HEK293 (cell line): ENCODE results near the gene SH3GLB2.

ENCODE experiments used
- CTCF ChIA-PET: fragments of 350-600 bp; formaldehyde crosslinking; extraction: SDS; loops from one replicate; lab custom pipeline; 2021; ENCODE audit warnings: antibody characterized with exemption; lab: Yijun Ruan, JAX
- POLR2A ChIA-PET: fragments of 300-600 bp; formaldehyde crosslinking; extraction: SDS; loops from one replicate; lab custom pipeline; 2020; ENCODE audit warnings: antibody characterized with exemption, inconsistent platforms; lab: Yijun Ruan, JAX
- H3K27ac ChIP-seq: fragments of 200-500 bp; sonication (Bioruptor generic); 2 replicates; pipeline ENCODE4 v1.5.1; 2014; ENCODE audit warnings: low read depth, low read length, control low read depth, inconsistent platforms; ENCODE audit errors: extremely low read depth
- H3K36me3 ChIP-seq, 2 experiments: fragments of 200-500 bp in 1 of 2; sonication (Bioruptor generic) in 1 of 2; 1 replicate in 1 of 2; 2 replicates in 1 of 2; pipeline ENCODE4 v1.5.1; 2014 to 2017; ENCODE audit warnings: inconsistent platforms in 2 of 2, low read length in 2 of 2; ENCODE audit not compliant: control insufficient read depth in 2 of 2, insufficient read depth in 1 of 2
- H3K4me1 ChIP-seq: fragments of 200-500 bp; sonication (Bioruptor generic); 2 replicates; pipeline ENCODE4 v1.5.1; 2014; ENCODE audit warnings: mild to moderate bottlenecking, low read length, inconsistent platforms; ENCODE audit not compliant: control insufficient read depth, insufficient read depth
- H3K4me3 ChIP-seq: 2 replicates; pipeline ENCODE4 v1.5.1; 2011; ENCODE audit warnings: low read depth, mild to moderate bottlenecking, control low read depth, low read length, moderate library complexity
- H3K9me3 ChIP-seq: fragments of 200-500 bp; sonication (Bioruptor generic); 2 replicates; pipeline ENCODE4 v1.5.1; 2014; ENCODE audit warnings: low read depth, low read length, inconsistent platforms; ENCODE audit not compliant: control insufficient read depth, insufficient read depth
- GLI4 ChIP-seq: fragments of 450-650 bp; formaldehyde crosslinking; IDR thresholded peaks from 2 replicates; pipeline ENCODE4 v1.5.1; 2016; ENCODE audit warnings: missing biosample characterization, missing genetic modification characterization
- HIC1 ChIP-seq: fragments of 450-650 bp; formaldehyde crosslinking; IDR thresholded peaks from 2 replicates; pipeline ENCODE4 v1.5.1; 2016; ENCODE audit warnings: missing biosample characterization, missing genetic modification characterization
- HOXA7 ChIP-seq: sonication (generic); formaldehyde crosslinking; IDR thresholded peaks from 2 replicates; pipeline ENCODE4 v1.8.1; 2022; ENCODE audit warnings: missing genetic modification reagents, borderline replicate concordance
- HOXC10 ChIP-seq: sonication (generic); formaldehyde crosslinking; IDR thresholded peaks from 2 replicates; pipeline ENCODE4 v1.8.1; 2023; ENCODE audit warnings: mild to moderate bottlenecking, missing genetic modification reagents
- HOXD13 ChIP-seq: sonication (generic); formaldehyde crosslinking; IDR thresholded peaks from 2 replicates; pipeline ENCODE4 v1.8.0; 2022; ENCODE audit warnings: missing genetic modification reagents, borderline replicate concordance
- IKZF3 ChIP-seq: fragments of 450-650 bp; IDR thresholded peaks from 2 replicates; pipeline ENCODE4 v1.5.0; 2018; ENCODE audit warnings: missing biosample characterization, mild to moderate bottlenecking, missing genetic modification characterization, moderate library complexity
- KLF9 ChIP-seq: fragments of 450-650 bp; formaldehyde crosslinking; IDR thresholded peaks from 2 replicates; pipeline ENCODE4 v1.5.1; 2016; ENCODE audit warnings: missing biosample characterization, missing genetic modification characterization, low read depth
- MEIS1 ChIP-seq: sonication (generic); formaldehyde crosslinking; IDR thresholded peaks from 2 replicates; pipeline ENCODE4 v1.8.1; 2022; ENCODE audit warnings: missing genetic modification reagents, mild to moderate bottlenecking, borderline replicate concordance
- PRDM6 ChIP-seq: fragments of 450-650 bp; formaldehyde crosslinking; IDR thresholded peaks from 2 replicates; pipeline ENCODE4 v1.5.1; 2017; ENCODE audit warnings: missing biosample characterization, missing genetic modification characterization
- RBAK ChIP-seq: fragments of 450-650 bp; formaldehyde crosslinking; IDR thresholded peaks from 2 replicates; pipeline ENCODE4 v1.5.1; 2016; ENCODE audit warnings: missing biosample characterization, missing genetic modification characterization
- YY2 ChIP-seq: fragments of 450-650 bp; formaldehyde crosslinking; IDR thresholded peaks from 2 replicates; pipeline ENCODE4 v1.5.1; 2016; ENCODE audit warnings: missing biosample characterization, missing genetic modification characterization
- ZBTB17 ChIP-seq: fragments of 450-650 bp; formaldehyde crosslinking; IDR thresholded peaks from 2 replicates; pipeline ENCODE4 v1.5.1; 2016; ENCODE audit warnings: missing biosample characterization, missing genetic modification characterization
- ZEB2 ChIP-seq: fragments of 450-650 bp; formaldehyde crosslinking; IDR thresholded peaks from 2 replicates; pipeline ENCODE4 v1.5.1; 2016; ENCODE audit warnings: missing biosample characterization, missing genetic modification characterization
- ZFHX2 ChIP-seq: fragments of 450-650 bp; formaldehyde crosslinking; conservative IDR thresholded peaks from 2 replicates; pipeline ENCODE4 v1.5.1; 2016; ENCODE audit warnings: missing biosample characterization, missing genetic modification characterization
- ZFP69B ChIP-seq: fragments of 450-650 bp; formaldehyde crosslinking; IDR thresholded peaks from 2 replicates; pipeline ENCODE4 v1.5.1; 2016; ENCODE audit warnings: missing biosample characterization, missing genetic modification characterization
- ZNF169 ChIP-seq: fragments of 450-650 bp; formaldehyde crosslinking; IDR thresholded peaks from 2 replicates; pipeline ENCODE4 v1.5.1; 2016; ENCODE audit warnings: missing biosample characterization, missing genetic modification characterization
- ZNF174 ChIP-seq: fragments of 450-650 bp; formaldehyde crosslinking; IDR thresholded peaks from 2 replicates; pipeline ENCODE4 v1.5.0; 2017; ENCODE audit warnings: missing biosample characterization, mild to moderate bottlenecking, missing genetic modification characterization
- ZNF280D ChIP-seq: fragments of 450-650 bp; formaldehyde crosslinking; IDR thresholded peaks from 2 replicates; pipeline ENCODE4 v1.5.1; 2016; ENCODE audit warnings: missing biosample characterization, missing genetic modification characterization
- ZNF501 ChIP-seq: fragments of 450-650 bp; formaldehyde crosslinking; IDR thresholded peaks from 2 replicates; pipeline ENCODE4 v1.5.1; 2016; ENCODE audit warnings: missing biosample characterization, missing genetic modification characterization
- ZNF510 ChIP-seq: fragments of 450-650 bp; formaldehyde crosslinking; IDR thresholded peaks from 2 replicates; pipeline ENCODE4 v1.5.1; 2018; ENCODE audit warnings: mild to moderate bottlenecking, missing genetic modification characterization, missing biosample characterization; ENCODE audit not compliant: insufficient replicate concordance
- ZNF645 ChIP-seq: fragments of 450-650 bp; formaldehyde crosslinking; IDR thresholded peaks from 2 replicates; pipeline ENCODE4; 2016; ENCODE audit warnings: missing biosample characterization, missing genetic modification characterization
- ZNF777 ChIP-seq: fragments of 450-650 bp; formaldehyde crosslinking; IDR thresholded peaks from 2 replicates; pipeline ENCODE4 v1.5.1; 2017; ENCODE audit warnings: missing biosample characterization, missing genetic modification characterization, borderline replicate concordance
- ZNF830 ChIP-seq: fragments of 450-650 bp; IDR thresholded peaks from 2 replicates; pipeline ENCODE4 v1.5.0; 2018; ENCODE audit warnings: missing biosample characterization, missing genetic modification characterization, low read depth, mild to moderate bottlenecking, moderate library complexity
- TF ChIP-seq, protein P1 (sequence below): fragments of 450-650 bp; formaldehyde crosslinking; IDR thresholded peaks from 2 replicates; pipeline ENCODE4 v1.5.1; 2017; ENCODE audit warnings: missing biosample characterization, missing genetic modification characterization

SH3GLB2 gene

GRCh38 chr9:129036923-129037766 is 9.0 kb upstream of the SH3GLB2 start (continued):
- TF ChIP-seq ZFP69B (0 out of 2 replicates have a peak, but pooled peaks have one; percentile 3), RBAK (tag by site-specific recombination) (no peak), YY2 (tag by site-specific recombination) (0 out of 2 replicates have a peak, but pooled peaks have one; percentile 3), ZBTB17 (tag by site-specific recombination) (peak; percentile 2; the same call in 1 of the 2 replicates), ZNF777 (tag by site-specific recombination) (peak; percentile 45; the same call in 1 of the 2 replicates), ZFHX2 (peak; percentile 33; the same call in 1 of the 2 replicates), ZNF501 (tag by site-specific recombination) (0 out of 2 replicates have a peak, but pooled peaks have one; percentile 43), ZNF645 (tag by site-specific recombination) (no peak), HIC1 (tag by site-specific recombination) (0 out of 2 replicates have a peak, but pooled peaks have one; percentile 3), ZNF280D (tag by site-specific recombination) (no peak)

GRCh38 chr9:129036241-129036922 is 8.3 kb upstream of the SH3GLB2 start, which contains the start of gene MIGA2:
TSS of gene MIGA2 (plus strand) at chr9:129036626. CDS start at chr9:129040595, 3,969 bp downstream.
- CTCF ChIA-PET = interaction anchor here (0.6 to 2.5 kb wide), 3 partner anchors 29 to 697 kb away, joined by 3 to 17 read pairs (median 4); no protein-coding TSS in a partner anchor
- H3K36me3 ChIP-seq = peaks cover 0 to 7% of the 10 kb centered on the region in 2 experiments; a peak in 2 of 3 replicates
- H3K4me1 ChIP-seq = no peaks in the 10 kb centered on the region
- H3K9me3 ChIP-seq = no peaks in the 10 kb centered on the region
- peak within 1 kb of the TSS; percentile 77 for H3K4me3 ChIP-seq
- peak within 1 kb of the TSS; percentile 62 for H3K27ac ChIP-seq
- POLR2A ChIA-PET = interaction anchor here (1.0 to 2.1 kb wide), 6 partner anchors 8 to 95 kb away, joined by 3 to 16 read pairs (median 6); partner anchors contain the start of genes DOLPP1 and SH3GLB2
- TF ChIP-seq ZNF830 (tag by site-specific recombination) (no peak), HOXC10 (CRISPR knock-in tag) (no peak), ZNF510 (tag by site-specific recombination) (no peak), ZNF174 (tag by site-specific recombination) (no peak), IKZF3 (no peak), PRDM6 (tag by site-specific recombination) (no peak), KLF9 (tag by site-specific recombination) (peak; percentile 92), MEIS1 (CRISPR knock-in tag) (no peak), GLI4 (no peak; the same call in 1 of the 2 replicates), ZEB2 (tag by site-specific recombination) (peak; percentile 77; the same call in 1 of the 2 replicates), HOXD13 (CRISPR knock-in tag) (no peak), ZNF169 (tag by site-specific recombination) (no peak), HOXA7 (CRISPR knock-in tag) (no peak)
- TF ChIP-seq, protein P1, sequence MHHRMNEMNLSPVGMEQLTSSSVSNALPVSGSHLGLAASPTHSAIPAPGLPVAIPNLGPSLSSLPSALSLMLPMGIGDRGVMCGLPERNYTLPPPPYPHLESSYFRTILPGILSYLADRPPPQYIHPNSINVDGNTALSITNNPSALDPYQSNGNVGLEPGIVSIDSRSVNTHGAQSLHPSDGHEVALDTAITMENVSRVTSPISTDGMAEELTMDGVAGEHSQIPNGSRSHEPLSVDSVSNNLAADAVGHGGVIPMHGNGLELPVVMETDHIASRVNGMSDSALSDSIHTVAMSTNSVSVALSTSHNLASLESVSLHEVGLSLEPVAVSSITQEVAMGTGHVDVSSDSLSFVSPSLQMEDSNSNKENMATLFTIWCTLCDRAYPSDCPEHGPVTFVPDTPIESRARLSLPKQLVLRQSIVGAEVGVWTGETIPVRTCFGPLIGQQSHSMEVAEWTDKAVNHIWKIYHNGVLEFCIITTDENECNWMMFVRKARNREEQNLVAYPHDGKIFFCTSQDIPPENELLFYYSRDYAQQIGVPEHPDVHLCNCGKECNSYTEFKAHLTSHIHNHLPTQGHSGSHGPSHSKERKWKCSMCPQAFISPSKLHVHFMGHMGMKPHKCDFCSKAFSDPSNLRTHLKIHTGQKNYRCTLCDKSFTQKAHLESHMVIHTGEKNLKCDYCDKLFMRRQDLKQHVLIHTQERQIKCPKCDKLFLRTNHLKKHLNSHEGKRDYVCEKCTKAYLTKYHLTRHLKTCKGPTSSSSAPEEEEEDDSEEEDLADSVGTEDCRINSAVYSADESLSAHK (tag by site-specific recombination) = peak; percentile 8; the same call in 1 of the 2 replicates
